Fibroblast of lung (primary cell): ENCODE measurements around the gene PABPC1L.

Experiments
- CTCF ChIP-seq, 2 donors: IDR thresholded peaks in 1 of 2; conservative IDR thresholded peaks in 1 of 2; 1 replicate in 1 of 2; 2 replicates in 1 of 2; pipeline ENCODE4 v1.5.1; 2011 to 2012; ENCODE audit warnings: low read length in 2 of 2, control low read depth in 1 of 2, inconsistent platforms in 1 of 2, low read depth in 1 of 2, mild to moderate bottlenecking in 1 of 2
- EZH2 ChIP-seq: IDR thresholded peaks from 2 replicates; pipeline ENCODE4 v1.5.1; 2012; ENCODE audit warnings: low read length, control low read depth, mild to moderate bottlenecking; ENCODE audit errors: missing control alignments

GRCh38 chr20:44945261-44945660 lies 35.4 kb downstream of the PABPC1L start:
- TF ChIP-seq CTCF (conservative IDR thresholded peaks at IDR 0.05 in 1 of 2, IDR thresholded peaks at IDR 0.05 in 1 of 2; ENCODE audit: low read depth in 1 of 2, low read length in 2 of 2) (no peak), EZH2 (no peak)
